PC-3 (cell line): ENCODE data around the gene AHCYL1. TPM values are rescaled to one million over a fixed set of nuclear protein-coding genes. Genes with fewer than 3 reads are reported as not detected.

Source experiments
- ATAC-seq: fragments of 200-7000 bp; cut with Tn5 transposase; 2 replicates; pipeline ENCODE4 v1.9.1; 2020; ENCODE audit warnings: mild to moderate bottlenecking, moderate library complexity
- BruUV-seq: library from RNA; stranded (reverse); fragments of 400-500 nt; replicated peaks from 2 replicates; lab custom pipeline; 2021; lab: Mats Ljungman, UMichigan
- CTCF ChIA-PET: fragments of 300-600 bp; sonication (Branson Sonifier 250); formaldehyde crosslinking; loops from one replicate; lab custom pipeline; 2022; ENCODE audit warnings: antibody characterized with exemption; lab: Charles Lee
- POLR2A ChIA-PET: fragments of 300-600 bp; sonication (Branson Sonifier 250); formaldehyde crosslinking; loops from one replicate; lab custom pipeline; 2022; ENCODE audit warnings: antibody characterized with exemption; ENCODE audit not compliant: unreplicated experiment; lab: Charles Lee
- DNase-seq: peaks from one replicate; pipeline ENCODE4 v3.0.0-alpha.2; 2015
- H2AFZ ChIP-seq: fragments of 300-600 bp; sonication (generic); 2 replicates; pipeline ENCODE4 v1.6.0; 2016; ENCODE audit warnings: antibody characterized with exemption, low read length
- H3F3A ChIP-seq: fragments of 300-600 bp; sonication (generic); one replicate; pipeline ENCODE4 v1.6.0; 2017; ENCODE audit warnings: antibody characterized with exemption, low read length, control low read depth, mild to moderate bottlenecking; ENCODE audit not compliant: unreplicated experiment
- H3K27ac ChIP-seq: fragments of 300-600 bp; sonication (generic); 2 replicates; pipeline ENCODE4 v1.5.1; 2016; ENCODE audit warnings: mild to moderate bottlenecking, low read length
- H3K27me3 ChIP-seq: fragments of 300-600 bp; sonication (generic); 2 replicates; pipeline ENCODE4 v1.6.1; 2016; ENCODE audit warnings: low read length, mixed read lengths
- H3K36me3 ChIP-seq: fragments of 300-600 bp; sonication (generic); 2 replicates; pipeline ENCODE4 v1.6.1; 2016; ENCODE audit warnings: low read depth, mixed run types, low read length, mixed read lengths
- H3K4me1 ChIP-seq: fragments of 300-600 bp; sonication (generic); 2 replicates; pipeline ENCODE4 v1.5.1; 2016; ENCODE audit warnings: low read length; ENCODE audit not compliant: insufficient read depth
- H3K4me2 ChIP-seq: fragments of 300-600 bp; sonication (generic); 2 replicates; pipeline ENCODE4 v1.6.0; 2016; ENCODE audit warnings: low read length
- H3K4me3 ChIP-seq: fragments of 300-600 bp; sonication (generic); 2 replicates; pipeline ENCODE4 v1.5.1; 2016; ENCODE audit warnings: mild to moderate bottlenecking, low read length, mixed read lengths
- H3K79me2 ChIP-seq: fragments of 300-600 bp; sonication (generic); 2 replicates; pipeline ENCODE4 v1.6.1; 2017; ENCODE audit warnings: low read length, mixed read lengths
- H3K9ac ChIP-seq: fragments of 300-600 bp; sonication (generic); 2 replicates; pipeline ENCODE4 v1.6.0; 2016; ENCODE audit warnings: mild to moderate bottlenecking, low read length
- H3K9me2 ChIP-seq: fragments of 300-600 bp; sonication (generic); replicated peaks from 2 replicates; pipeline ENCODE4 v1.6.1; 2016; ENCODE audit warnings: mixed run types, low read length, mixed read lengths
- H3K9me3 ChIP-seq: fragments of 300-600 bp; sonication (generic); 2 replicates; pipeline ENCODE4 v1.6.1; 2016; ENCODE audit warnings: low read length, mixed read lengths
- H4K20me1 ChIP-seq: fragments of 300-600 bp; sonication (generic); 2 replicates; pipeline ENCODE4 v1.6.1; 2016; ENCODE audit warnings: low read length, mixed read lengths
- EZH2 ChIP-seq: fragments of 300-600 bp; sonication (generic); IDR thresholded peaks from one replicate; pipeline ENCODE4 v1.6.1; 2017; ENCODE audit warnings: antibody characterized with exemption, mild to moderate bottlenecking, low read length; ENCODE audit not compliant: unreplicated experiment
- EZH2phosphoT487 ChIP-seq: fragments of 300-600 bp; sonication (generic); IDR thresholded peaks from 2 replicates; pipeline ENCODE4 v1.6.1; 2018; ENCODE audit warnings: mild to moderate bottlenecking, antibody characterized with exemption, low read length, borderline replicate concordance
- intact Hi-C: fragments of 100-400 bp; cut with micrococcal nuclease; formaldehyde crosslinking; loops from 2 replicates; pipeline ENCODE4 v1.9.0; 2023
- total RNA-seq: library from RNA; depleted of rRNA; stranded (reverse); fragments of >200 nt; gene quantifications from 2 replicates; pipeline ENCODE4 v1.2.3, GENCODE V29; 2014
- TF ChIP-seq, protein P1 (sequence below): fragments of 300-600 bp; sonication (generic); conservative IDR thresholded peaks from 2 replicates; pipeline ENCODE4 v1.5.1; 2017; ENCODE audit warnings: antibody characterized with exemption, low read depth, mild to moderate bottlenecking, low read length

AHCYL1 gene
- total RNA-seq, 1 experiment from 2014 or later: 35.8 TPM

DNA sequence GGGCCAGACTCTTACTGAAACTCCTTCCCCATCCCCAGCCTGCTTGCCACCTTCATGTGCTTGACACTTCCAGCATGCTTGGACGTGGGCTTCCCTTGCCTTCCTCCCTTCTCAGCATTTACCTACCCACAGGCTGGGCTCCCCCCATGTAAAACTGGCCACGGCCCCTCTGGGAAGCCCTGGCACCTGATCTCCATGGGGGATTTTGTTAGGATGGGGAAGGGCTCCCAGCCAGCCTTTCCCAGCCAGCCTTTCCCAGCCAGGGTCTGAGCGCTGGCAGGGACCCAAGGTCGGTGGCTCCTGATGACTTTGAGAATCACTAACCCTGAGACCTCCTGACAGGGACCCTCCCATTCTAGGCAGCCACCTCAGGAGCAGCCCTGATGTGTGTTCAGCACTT lies 79.2 kb downstream of the AHCYL1 start:
- Histone ChIP-seq H3F3A (no peaks in the 10 kb centered on the region), H2AFZ (no peak overlapping the region), H3K36me3 (peaks cover 3% of the 10 kb centered on the region; the same call in 1 of the 2 replicates), H3K9me2 (no peaks in the 10 kb centered on the region), H3K79me2 (no peaks in the 10 kb centered on the region), H3K9me3 (no peaks in the 10 kb centered on the region), H3K4me2 (no peak overlapping the region), H4K20me1 (no peaks in the 10 kb centered on the region), H3K27ac (no peak overlapping the region), H3K4me1 (no peaks in the 10 kb centered on the region), H3K27me3 (no peaks in the 10 kb centered on the region), H3K4me3 (no peak overlapping the region), H3K9ac (no peak overlapping the region)
- no TSS peak for BruUV-seq
- DNase-seq (no peak), ATAC-seq (no peak)
- TF ChIP-seq, protein P1, sequence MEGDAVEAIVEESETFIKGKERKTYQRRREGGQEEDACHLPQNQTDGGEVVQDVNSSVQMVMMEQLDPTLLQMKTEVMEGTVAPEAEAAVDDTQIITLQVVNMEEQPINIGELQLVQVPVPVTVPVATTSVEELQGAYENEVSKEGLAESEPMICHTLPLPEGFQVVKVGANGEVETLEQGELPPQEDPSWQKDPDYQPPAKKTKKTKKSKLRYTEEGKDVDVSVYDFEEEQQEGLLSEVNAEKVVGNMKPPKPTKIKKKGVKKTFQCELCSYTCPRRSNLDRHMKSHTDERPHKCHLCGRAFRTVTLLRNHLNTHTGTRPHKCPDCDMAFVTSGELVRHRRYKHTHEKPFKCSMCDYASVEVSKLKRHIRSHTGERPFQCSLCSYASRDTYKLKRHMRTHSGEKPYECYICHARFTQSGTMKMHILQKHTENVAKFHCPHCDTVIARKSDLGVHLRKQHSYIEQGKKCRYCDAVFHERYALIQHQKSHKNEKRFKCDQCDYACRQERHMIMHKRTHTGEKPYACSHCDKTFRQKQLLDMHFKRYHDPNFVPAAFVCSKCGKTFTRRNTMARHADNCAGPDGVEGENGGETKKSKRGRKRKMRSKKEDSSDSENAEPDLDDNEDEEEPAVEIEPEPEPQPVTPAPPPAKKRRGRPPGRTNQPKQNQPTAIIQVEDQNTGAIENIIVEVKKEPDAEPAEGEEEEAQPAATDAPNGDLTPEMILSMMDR: no peak
- TF ChIP-seq EZH2 (no peak), EZH2phosphoT487 (no peak)
- POLR2A ChIA-PET: no interaction called here
- intact Hi-C loops: no loop called here
- CTCF ChIA-PET: no interaction called here

DNA sequence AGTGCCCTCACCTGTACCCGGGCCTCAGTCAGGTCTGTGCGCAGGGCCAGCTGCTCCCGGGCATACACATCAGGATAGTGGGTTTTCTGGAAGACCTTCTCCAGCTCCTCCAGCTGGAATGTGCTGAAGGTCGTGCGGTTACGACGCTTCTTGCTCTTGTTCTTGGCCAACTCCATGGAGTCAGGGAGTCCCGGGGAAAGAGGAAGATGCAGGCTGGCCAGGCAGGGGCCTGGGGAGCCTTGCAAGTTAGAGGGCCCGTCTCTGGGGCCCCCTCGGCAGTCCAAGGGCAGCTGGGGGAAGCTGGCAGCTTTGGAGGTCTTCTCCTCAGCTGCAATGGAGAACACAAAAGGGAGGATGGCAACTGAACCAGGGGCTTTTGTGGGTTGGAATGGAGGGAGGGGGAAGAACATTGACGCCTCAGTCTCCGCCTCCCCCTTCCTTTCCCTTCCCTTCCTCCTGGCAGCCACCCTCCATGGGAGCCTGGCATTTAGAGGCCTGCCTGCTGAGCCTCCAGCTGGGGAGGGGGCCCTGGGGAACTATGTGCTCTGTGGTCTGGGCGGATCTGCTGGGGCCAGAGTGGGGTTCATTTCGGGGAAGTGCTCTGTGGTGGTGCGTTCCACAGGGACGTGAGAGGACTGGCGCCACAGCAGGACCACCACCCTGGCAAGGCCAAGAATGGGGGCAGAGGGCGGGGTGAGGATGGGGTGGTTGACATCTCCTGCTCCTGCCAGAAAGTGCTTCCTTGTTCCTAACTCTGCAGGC lies 80.2 kb downstream of the AHCYL1 start:
- H3F3A ChIP-seq: no peaks in the 10 kb centered on the region
- BruUV-seq: no TSS peak
- ATAC-seq (no peak), DNase-seq (no peak)
- ChIA-PET POLR2A (no interaction called here), CTCF (no interaction called here)
- no peaks in the 10 kb centered on the region for H3K9me3 ChIP-seq
- no peaks in the 10 kb centered on the region for H3K79me2 ChIP-seq
- no peak overlapping the region for H3K27ac ChIP-seq
- no peaks in the 10 kb centered on the region for H3K27me3 ChIP-seq
- H3K9ac ChIP-seq: no peak overlapping the region
- no peak overlapping the region for H3K4me3 ChIP-seq
- H3K36me3 ChIP-seq: peaks cover 3% of the 10 kb centered on the region; the same call in 1 of the 2 replicates
- intact Hi-C loops: no loop called here
- H2AFZ ChIP-seq: no peak overlapping the region
- no peak overlapping the region for H3K4me2 ChIP-seq
- no peaks in the 10 kb centered on the region for H3K9me2 ChIP-seq
- TF ChIP-seq, protein P1: no peak
- TF ChIP-seq EZH2phosphoT487: no peak
- no peak for TF ChIP-seq EZH2
- no peaks in the 10 kb centered on the region for H4K20me1 ChIP-seq
- no peaks in the 10 kb centered on the region for H3K4me1 ChIP-seq

DNA sequence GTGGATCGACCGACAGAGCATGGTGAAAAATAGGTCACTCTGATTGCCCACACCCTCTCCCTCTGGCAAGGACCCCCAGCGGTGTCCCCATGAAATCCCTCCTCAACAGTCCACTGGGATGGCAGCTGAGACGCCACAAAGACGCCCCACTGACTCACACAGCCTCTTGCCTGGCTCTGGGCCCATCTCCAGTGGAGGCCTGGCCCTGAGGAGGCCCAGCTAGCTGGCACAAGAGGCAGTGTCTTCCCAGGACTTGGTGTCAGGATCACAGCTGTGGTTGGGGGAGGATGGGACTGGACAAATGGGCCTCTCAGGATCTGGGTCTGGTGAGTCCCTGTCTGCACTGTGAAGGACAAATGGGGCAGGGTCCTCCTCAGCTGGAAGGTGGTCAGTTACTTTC lies 81.3 kb downstream of the AHCYL1 start:
- Histone ChIP-seq H3K27ac (no peak overlapping the region), H3K36me3 (no peaks in the 10 kb centered on the region), H3K9ac (no peak overlapping the region), H3K9me2 (no peaks in the 10 kb centered on the region), H3F3A (no peaks in the 10 kb centered on the region), H2AFZ (no peak overlapping the region), H3K27me3 (no peaks in the 10 kb centered on the region), H4K20me1 (no peaks in the 10 kb centered on the region), H3K4me2 (no peak overlapping the region), H3K4me1 (no peaks in the 10 kb centered on the region), H3K4me3 (no peak overlapping the region), H3K9me3 (no peaks in the 10 kb centered on the region), H3K79me2 (no peaks in the 10 kb centered on the region)
- ATAC-seq (no peak), DNase-seq (no peak)
- BruUV-seq: no TSS peak
- POLR2A ChIA-PET: no interaction called here
- CTCF ChIA-PET: interaction anchor here (0.7 kb wide), 1 partner anchor 13 kb away, joined by 3 read pairs; no protein-coding TSS in a partner anchor
- intact Hi-C loops: no loop called here
- TF ChIP-seq EZH2 (no peak), EZH2phosphoT487 (no peak)
- TF ChIP-seq, protein P1: no peak
